Activated naive CD8-positive, alpha-beta T cell (primary cell): ENCODE results near the gene GAS2L2.

Experiments
- H3K27ac Mint-ChIP-seq: one replicate; pipeline ENCODE4 v1.8.0; 2021; ENCODE audit warnings: mixed read lengths
- H3K27me3 Mint-ChIP-seq: one replicate; pipeline ENCODE4 v1.8.0; 2021; ENCODE audit warnings: mixed read lengths
- H3K36me3 Mint-ChIP-seq: one replicate; pipeline ENCODE4 v1.8.0; 2021; ENCODE audit warnings: mixed read lengths
- H3K4me1 Mint-ChIP-seq: one replicate; pipeline ENCODE4 v1.8.0; 2021; ENCODE audit warnings: low read depth, mixed read lengths
- H3K4me3 Mint-ChIP-seq: one replicate; pipeline ENCODE4 v1.8.0; 2021; ENCODE audit warnings: mild to moderate bottlenecking, mixed read lengths
- H3K9me3 Mint-ChIP-seq: one replicate; pipeline ENCODE4 v1.8.0; 2021; ENCODE audit warnings: low read depth, mixed read lengths

Gene GAS2L2

DNA sequence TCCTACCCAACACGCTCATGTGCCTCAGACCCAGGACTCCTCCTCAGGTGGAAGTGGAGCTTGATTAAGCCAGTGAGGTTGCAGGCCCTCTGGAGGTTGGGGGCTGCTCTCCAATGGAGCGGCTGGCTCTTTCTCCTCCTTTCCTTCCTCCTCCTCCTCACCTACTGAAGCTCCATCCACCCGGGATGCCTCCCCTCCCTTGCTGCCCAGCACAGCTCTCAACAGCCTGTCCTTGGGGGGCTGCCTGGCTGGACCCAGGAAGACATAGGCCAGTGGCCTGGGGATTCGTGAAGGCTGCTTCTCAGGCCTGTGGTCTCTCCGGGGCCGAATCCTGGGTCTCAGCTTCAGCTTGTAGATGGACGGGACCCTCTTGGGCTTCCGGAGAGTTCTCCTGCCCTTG is 8.2 kb downstream of the GAS2L2 start:
- Mint-ChIP-seq H3K36me3 (no peaks in the 10 kb centered on the region), H3K4me1 (peaks cover 12% of the 10 kb centered on the region), H3K4me3 (no peak overlapping the region), H3K27me3 (peaks cover 24% of the 10 kb centered on the region), H3K27ac (no peak overlapping the region), H3K9me3 (no peaks in the 10 kb centered on the region)

DNA sequence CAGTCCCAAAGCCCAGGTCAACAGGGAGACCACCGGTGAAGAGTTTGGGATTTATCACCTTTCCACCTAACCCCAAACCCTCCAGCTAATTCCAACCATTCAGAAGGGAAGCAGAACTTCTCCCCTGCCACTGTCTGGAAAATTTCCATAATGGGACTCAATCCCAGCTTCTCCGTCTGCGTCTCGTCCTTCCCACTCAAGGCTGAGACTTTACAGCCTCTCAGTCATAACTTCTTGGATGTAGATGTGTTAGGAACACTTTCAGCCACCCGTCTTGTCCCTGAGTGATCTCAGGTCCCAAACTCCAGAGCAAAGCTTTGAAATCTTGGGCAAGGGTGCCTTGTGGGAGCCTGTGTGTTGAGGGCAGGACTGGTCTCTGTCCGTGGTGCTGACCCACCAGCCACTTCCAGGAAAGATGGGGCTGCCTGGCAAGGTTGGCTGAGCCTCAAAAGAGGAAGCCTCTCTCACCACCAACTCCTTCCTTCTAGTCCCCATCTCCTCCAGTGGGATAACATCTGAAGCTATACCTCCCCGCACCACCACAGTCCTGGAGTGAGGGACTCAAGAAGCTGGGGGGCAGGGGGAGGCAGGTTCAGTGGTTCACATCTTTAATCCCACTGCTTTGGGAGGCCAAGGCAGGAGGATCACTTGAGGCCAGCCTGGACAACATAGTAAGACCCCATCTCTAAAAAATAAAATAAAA is 9.3 kb downstream of the GAS2L2 start:
- H3K4me1 Mint-ChIP-seq = peaks cover 9% of the 10 kb centered on the region
- H3K4me3 Mint-ChIP-seq = no peak overlapping the region
- no peak overlapping the region for H3K27ac Mint-ChIP-seq
- no peaks in the 10 kb centered on the region for H3K36me3 Mint-ChIP-seq
- no peaks in the 10 kb centered on the region for H3K9me3 Mint-ChIP-seq
- peaks cover 21% of the 10 kb centered on the region for H3K27me3 Mint-ChIP-seq

DNA sequence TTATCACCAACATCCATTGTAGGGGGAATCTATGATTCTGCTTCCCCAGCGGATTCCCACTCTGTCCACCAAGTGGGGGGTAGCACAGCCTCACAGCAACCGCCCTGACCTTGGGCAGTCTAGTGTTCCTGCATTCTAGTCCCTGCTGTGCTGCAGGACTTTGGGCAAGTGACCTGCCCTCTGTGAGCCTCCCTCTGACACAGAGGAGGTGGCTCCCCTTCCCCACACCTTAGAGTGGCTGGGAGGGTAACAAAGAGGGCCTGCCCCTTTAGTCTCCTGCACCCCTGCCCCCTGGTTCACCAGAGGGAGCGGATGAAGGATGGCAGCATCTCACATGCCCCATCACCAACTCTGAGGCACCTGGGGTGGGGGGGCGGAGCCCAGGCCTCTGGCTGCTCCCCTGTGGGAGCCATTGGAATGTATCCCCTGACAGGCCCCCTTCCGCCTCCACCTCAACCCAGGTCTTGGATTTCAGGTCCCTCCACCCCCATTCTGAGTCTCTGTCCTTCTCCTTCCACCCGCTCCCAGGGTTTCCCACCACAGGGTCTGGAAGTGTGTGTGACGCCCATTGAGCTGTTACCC is 10.1 kb downstream of the GAS2L2 start:
- no peak overlapping the region for H3K4me3 Mint-ChIP-seq
- H3K27ac Mint-ChIP-seq = no peak overlapping the region
- H3K4me1 Mint-ChIP-seq = peaks cover 7% of the 10 kb centered on the region
- peaks cover 18% of the 10 kb centered on the region for H3K27me3 Mint-ChIP-seq
- no peaks in the 10 kb centered on the region for H3K36me3 Mint-ChIP-seq
- H3K9me3 Mint-ChIP-seq = no peaks in the 10 kb centered on the region

DNA sequence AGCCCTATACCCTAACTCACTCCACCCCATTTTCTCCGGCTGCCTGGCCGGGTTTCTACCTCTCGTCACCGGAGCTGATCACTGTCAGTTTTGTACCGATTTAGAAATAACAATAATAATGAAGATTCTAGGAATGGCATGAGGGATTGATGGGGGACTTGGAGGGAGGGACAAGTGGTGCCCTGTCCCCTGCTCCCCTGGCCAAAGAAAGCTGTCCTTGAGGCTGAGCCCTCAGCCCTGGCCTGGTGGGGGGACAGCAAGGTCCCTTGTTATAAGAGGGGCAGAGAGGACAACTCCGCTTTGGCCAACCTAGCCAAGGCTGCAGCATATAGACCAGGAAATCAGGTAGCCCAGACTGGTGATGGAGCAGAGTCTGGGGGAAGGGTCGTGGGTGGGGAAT is 10.5 kb downstream of the GAS2L2 start:
- Mint-ChIP-seq H3K36me3 (no peaks in the 10 kb centered on the region), H3K4me1 (peaks cover 7% of the 10 kb centered on the region), H3K9me3 (no peaks in the 10 kb centered on the region), H3K27ac (no peak overlapping the region), H3K27me3 (peaks cover 18% of the 10 kb centered on the region), H3K4me3 (no peak overlapping the region)

DNA sequence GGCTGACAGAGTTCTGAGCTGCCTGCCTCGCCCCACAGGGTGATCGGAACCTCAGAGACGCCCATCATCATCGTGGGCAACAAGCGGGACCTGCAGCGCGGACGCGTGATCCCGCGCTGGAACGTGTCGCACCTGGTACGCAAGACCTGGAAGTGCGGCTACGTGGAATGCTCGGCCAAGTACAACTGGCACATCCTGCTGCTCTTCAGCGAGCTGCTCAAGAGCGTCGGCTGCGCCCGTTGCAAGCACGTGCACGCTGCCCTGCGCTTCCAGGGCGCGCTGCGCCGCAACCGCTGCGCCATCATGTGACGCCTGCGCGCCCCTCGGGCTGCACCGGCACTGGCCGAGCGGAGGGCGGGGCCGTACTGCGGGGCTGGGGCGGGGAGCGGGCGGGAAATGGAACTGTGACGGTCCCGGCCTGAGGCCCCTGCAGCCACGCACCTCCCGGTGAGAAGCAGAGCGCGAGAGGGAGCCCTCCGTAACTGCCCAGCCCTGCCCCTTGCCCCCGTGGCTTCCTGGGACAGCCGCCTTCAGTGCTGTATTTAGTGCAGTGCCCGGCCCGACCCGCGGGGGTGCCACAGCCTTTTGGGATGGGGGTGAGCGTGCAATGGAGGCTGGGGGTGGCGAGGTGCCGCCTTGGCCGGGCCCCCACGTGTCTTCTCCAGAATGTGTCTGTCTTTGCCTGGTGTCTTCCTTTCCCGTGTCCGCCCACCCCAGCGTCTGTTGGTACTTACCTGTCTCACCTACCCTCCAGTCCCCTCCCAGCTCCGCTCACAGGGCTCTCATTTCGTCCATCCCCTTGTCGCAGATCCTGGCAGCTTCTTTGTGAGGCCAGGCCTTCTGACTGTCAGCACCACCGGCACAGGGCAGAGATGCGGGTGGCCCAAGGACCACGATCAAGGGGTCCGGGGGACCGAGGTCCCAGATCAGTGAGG is 11.8 kb downstream of the GAS2L2 start:
- no peaks in the 10 kb centered on the region for H3K36me3 Mint-ChIP-seq
- H3K4me1 Mint-ChIP-seq = peaks cover 7% of the 10 kb centered on the region
- no peak overlapping the region for H3K27ac Mint-ChIP-seq
- H3K4me3 Mint-ChIP-seq = peak overlapping the region; percentile 77
- peaks cover 18% of the 10 kb centered on the region for H3K27me3 Mint-ChIP-seq
- H3K9me3 Mint-ChIP-seq = no peaks in the 10 kb centered on the region

DNA sequence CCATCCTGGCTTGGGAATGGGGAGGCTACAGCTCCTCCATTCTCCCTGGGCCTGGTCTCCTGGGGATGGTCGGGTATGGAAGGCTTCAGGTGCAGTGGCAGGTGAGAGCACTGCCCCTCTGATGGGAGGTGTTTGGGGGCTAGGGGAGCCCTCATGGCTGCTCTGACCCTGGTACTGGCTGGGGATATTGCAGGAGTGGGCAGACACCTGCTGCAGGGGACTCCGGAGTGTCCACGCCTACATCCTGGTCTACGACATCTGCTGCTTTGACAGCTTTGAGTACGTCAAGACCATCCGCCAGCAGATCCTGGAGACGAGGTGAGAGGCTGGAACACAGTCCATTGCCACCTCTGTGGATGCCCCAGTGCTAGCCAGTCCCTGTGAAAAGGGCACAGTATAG is 12.8 kb downstream of the GAS2L2 start:
- Mint-ChIP-seq H3K4me3 (no peak overlapping the region), H3K36me3 (no peaks in the 10 kb centered on the region), H3K27ac (no peak overlapping the region), H3K9me3 (no peaks in the 10 kb centered on the region), H3K27me3 (peaks cover 18% of the 10 kb centered on the region), H3K4me1 (peaks cover 7% of the 10 kb centered on the region)

DNA sequence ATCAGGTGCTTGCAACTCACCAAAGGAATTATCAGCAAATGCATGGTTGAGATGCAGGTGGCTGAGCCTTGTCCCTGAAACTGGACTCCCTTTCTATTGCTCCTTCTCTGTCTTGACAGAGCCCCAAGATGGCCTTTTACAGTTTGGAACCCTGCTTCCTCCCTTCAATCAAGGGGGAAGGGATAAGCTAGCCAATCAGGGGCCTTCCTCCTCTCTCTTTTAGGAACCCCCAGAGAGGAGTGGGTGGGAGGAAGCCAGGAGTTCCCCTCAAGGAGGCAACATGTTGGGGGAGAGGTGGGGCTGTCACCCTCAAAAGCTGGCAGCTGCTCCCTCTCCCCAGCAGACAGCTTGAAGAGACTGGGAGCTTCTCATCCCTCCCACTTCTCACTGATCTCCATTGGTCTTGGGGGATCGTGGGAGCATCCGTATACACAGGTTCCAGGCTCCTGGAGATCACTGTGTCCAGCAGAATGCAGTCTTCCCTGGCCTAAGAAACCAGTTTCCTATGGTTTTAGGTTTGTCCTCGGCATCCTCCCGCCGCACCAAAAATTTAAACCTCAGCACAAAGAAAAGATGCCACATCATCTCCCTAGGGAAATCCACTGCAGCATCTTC is 14.4 kb downstream of the GAS2L2 start:
- Mint-ChIP-seq H3K27ac (no peak overlapping the region), H3K36me3 (no peaks in the 10 kb centered on the region), H3K4me1 (peaks cover 7% of the 10 kb centered on the region), H3K27me3 (peaks cover 12% of the 10 kb centered on the region), H3K4me3 (no peak overlapping the region), H3K9me3 (no peaks in the 10 kb centered on the region)

DNA sequence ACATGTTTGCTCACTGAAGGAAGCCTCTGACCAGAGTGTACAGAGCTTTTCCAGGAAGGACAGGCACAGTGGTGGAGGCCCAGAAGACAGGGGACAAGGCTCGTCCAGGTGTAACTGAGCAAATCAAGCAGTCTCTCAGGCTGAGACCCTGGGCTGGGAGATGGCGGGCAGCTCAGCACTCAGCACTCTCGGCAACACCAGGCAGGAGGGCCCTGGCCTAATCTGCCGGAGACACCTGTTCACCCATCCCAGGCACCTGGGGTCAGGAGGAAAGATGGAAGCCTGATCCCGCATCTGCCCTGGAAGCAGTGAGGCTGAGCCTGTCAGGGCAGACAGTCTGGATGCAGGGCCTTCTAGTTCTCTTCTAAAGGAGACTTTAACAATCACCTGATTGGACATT is 16.8 kb downstream of the GAS2L2 start:
- Mint-ChIP-seq H3K4me3 (no peak overlapping the region), H3K27ac (no peak overlapping the region), H3K27me3 (peaks cover 6% of the 10 kb centered on the region), H3K9me3 (no peaks in the 10 kb centered on the region), H3K4me1 (peaks cover 3% of the 10 kb centered on the region), H3K36me3 (no peaks in the 10 kb centered on the region)

DNA sequence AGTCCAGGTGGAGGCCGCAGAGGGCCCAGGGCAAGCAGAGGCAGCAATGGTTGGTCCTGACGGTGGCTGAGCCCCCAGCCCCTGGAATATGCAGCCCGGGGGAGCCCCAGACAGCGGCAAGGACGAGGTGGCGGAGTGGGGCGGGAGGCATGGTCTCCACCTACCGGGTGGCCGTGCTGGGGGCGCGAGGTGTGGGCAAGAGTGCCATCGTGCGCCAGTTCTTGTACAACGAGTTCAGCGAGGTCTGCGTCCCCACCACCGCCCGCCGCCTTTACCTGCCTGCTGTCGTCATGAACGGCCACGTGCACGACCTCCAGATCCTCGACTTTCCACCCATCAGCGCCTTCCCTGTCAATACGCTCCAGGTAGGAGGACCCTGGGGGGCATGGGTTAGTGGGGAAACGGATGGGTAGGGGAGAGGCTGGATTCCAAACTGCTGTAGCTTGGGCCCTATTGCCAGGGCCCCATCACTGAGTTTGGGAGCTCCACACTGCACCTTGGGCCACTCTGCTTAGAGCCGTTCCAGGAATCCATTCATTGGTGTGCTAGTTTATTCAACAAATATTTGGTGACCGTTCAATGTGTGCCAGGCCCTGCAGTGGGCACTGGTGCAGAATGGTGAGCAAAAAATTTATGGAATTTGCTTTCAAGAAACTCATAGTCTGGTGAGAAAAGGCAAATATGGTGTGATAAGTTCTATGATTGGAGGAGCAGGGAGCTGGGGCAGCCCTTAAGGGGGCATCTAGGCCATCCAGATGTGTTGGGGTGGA is 17.8 kb downstream of the GAS2L2 start:
- Mint-ChIP-seq H3K9me3 (no peaks in the 10 kb centered on the region), H3K27ac (no peak overlapping the region), H3K4me1 (peaks cover 10% of the 10 kb centered on the region), H3K36me3 (no peaks in the 10 kb centered on the region), H3K27me3 (peaks cover 3% of the 10 kb centered on the region), H3K4me3 (no peak overlapping the region)

DNA sequence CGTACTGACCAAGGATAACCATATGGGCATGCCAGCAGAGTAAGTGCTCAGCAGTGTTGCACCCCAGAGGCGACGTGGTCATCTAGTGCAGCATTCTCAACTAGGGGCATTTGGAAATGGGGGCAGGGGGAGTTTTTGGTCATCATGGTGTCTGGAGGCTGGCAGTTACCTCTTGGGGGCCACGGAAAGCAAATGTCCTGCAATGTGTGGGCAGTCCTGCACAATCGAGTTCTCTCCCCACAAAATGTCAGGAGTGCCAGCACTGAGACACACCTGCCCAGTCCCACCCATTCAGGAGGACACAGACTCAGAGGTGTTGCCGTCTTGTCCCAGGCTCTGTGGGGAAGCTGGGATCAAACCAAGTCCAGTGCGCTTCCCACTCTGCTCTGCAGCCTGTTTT is 18.6 kb downstream of the GAS2L2 start:
- Mint-ChIP-seq H3K36me3 (no peaks in the 10 kb centered on the region), H3K27ac (no peak overlapping the region), H3K27me3 (no peaks in the 10 kb centered on the region), H3K4me3 (no peak overlapping the region), H3K9me3 (no peaks in the 10 kb centered on the region), H3K4me1 (peaks cover 17% of the 10 kb centered on the region)

DNA sequence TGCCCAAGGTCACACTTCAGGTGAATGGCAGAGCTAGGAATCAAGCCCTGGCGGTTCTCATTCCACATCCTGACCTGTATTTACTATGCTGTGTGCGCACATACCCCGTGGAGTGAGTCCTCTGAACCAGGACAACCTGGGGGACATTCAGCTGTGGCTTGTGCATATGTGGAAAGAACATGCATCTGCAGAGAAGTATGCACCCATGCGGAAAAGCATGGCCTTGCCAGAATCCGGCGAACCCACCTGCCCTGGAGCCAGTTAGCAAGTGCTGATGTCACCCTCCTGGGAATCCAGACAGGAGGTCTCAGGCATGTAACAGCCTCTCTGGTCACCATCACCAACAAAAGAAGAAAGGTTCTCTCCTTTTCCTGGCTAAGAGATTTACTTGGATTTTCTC is 19.7 kb downstream of the GAS2L2 start:
- Mint-ChIP-seq H3K9me3 (no peaks in the 10 kb centered on the region), H3K4me1 (peaks cover 20% of the 10 kb centered on the region), H3K36me3 (no peaks in the 10 kb centered on the region), H3K27ac (no peak overlapping the region), H3K27me3 (no peaks in the 10 kb centered on the region), H3K4me3 (peak overlapping the region; percentile 80)

DNA sequence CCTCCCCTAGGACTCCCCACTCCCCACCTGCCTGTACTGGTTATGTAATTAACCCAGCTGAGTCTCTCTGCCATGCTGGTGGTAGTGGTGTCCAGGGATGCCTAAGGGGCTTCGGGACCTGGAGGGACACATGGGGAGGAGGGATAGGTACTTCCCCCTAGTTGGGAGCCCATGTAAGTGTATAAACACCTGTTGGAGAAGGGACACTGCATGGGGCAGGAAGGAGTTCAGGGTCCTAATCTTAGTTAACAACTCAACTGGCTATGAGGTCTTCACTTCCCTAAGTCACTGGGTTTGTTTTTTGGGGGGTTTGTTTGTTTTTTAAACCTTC is 20.3 kb downstream of the GAS2L2 start:
- Mint-ChIP-seq H3K27ac (no peak overlapping the region), H3K9me3 (no peaks in the 10 kb centered on the region), H3K4me3 (peak overlapping the region; percentile 80), H3K36me3 (peaks cover 4% of the 10 kb centered on the region), H3K27me3 (no peaks in the 10 kb centered on the region), H3K4me1 (peaks cover 20% of the 10 kb centered on the region)

DNA sequence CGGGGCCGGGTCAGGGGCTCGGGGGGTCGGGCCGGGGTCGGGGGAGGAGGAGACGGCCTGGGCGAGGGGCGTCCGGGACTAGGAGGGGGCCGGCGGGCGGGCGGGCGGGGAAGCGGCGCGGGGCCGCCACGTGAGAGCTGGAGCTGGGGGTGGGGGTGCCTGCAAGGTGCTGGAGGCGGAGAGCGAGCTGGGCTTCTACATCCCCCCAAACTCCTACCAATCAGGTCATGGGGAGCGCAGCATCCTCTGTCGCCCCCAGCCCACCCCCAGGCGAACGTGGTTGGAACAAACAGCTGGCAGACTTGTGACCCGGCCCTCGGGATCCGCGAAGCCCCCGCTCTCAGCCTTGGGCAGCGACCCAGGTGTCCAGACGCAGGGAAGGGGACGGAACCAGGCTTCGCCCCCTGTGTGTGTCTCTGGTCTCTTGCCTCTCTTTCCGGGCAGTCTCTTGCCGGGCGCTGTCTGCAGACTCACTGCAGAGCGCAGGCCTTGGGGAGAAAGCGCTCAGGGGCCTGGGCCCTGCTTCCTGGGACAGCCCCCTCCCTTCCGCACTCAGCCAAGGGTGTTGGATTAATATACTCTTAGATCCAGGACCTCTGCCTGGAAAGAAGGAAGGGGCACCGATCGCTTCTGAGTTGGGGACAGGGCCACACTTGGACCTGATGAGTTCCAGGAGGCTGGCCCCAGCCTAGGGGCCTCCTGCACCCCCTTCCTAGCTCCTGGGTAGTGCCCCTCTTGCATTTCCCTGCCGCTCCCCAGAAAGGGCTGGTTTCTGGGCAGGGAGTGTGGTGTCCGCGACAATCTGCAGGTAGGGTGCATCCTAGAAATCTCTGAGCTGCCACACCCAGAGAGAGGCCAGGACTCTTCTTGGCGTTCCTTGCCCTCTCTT is 20.9 kb downstream of the GAS2L2 start:
- Mint-ChIP-seq H3K4me3 (peak overlapping the region; percentile 80), H3K36me3 (peaks cover 5% of the 10 kb centered on the region), H3K4me1 (peaks cover 20% of the 10 kb centered on the region), H3K27me3 (no peaks in the 10 kb centered on the region), H3K27ac (no peak overlapping the region), H3K9me3 (no peaks in the 10 kb centered on the region)
